ENCODE data around the gene PHACTR1. TPM values are rescaled to one million over a fixed set of nuclear protein-coding genes. Genes with fewer than 3 reads are reported as not detected.

The PHACTR1 gene
- total RNA-seq, 1 experiment from 2014 or later, result 15.5 TPM

DNA sequence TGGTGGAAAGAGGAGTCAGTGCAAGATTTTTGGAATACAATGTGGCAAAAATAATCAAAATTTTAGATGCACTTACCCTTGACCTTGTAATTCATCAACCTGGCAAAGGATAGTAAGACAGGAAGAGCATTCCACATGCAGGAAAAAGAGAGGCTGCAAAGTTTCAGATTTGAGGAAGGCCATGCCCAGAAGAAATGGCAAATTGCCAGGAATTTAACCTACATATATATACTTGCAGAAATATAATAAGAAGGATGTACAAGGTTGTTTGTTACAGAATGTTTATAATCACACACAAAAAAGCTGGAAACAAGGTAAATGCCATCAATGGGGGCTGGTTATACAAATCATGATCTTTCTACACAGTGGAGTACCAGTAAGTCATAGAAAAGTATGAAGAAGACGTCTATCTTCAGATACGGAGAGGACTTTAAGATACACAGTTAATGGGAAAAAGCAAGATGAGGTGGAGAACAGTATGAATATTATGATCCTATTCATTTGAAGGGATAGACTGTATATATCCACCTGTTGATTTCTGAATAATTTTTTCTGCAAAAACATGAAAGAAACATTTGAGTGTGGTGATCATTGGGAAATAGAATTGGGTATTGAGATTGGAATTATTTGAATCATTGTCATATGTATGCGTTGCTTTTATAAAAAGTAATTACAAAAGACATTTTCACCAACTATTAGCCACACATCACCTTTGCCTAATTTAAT lies 358.0 kb downstream of the PHACTR1 start:
- POLR2A ChIA-PET, result no interaction called here
- Mint-ChIP-seq H3K36me3 (no peaks in the 10 kb centered on the region), H3K4me1 (peaks cover 27% of the 10 kb centered on the region), H3K27ac (no peak overlapping the region), H3K27me3 (ENCODE audit: low read depth) (no peaks in the 10 kb centered on the region), H3K4me3 (no peak overlapping the region), H3K9me3 (no peaks in the 10 kb centered on the region)
- DNase-seq (ENCODE audit: low spot score) (no peak), ATAC-seq (no peak)
- TF ChIP-seq MXD4 (CRISPR knock-in tag; IDR thresholded peaks at IDR 0.05; ENCODE audit: borderline replicate concordance) (no peak), GRHL2 (CRISPR knock-in tag; IDR thresholded peaks at IDR 0.05; ENCODE audit: insufficient replicate concordance, severe bottlenecking) (no peak), SOX15 (CRISPR knock-in tag; IDR thresholded peaks at IDR 0.05) (no peak), NFYB (CRISPR knock-in tag; conservative IDR thresholded peaks at IDR 0.05; ENCODE audit: low read depth) (no peak), ZNF263 (CRISPR knock-in tag; IDR thresholded peaks at IDR 0.05; ENCODE audit: low read depth) (no peak), FOXJ3 (CRISPR knock-in tag; IDR thresholded peaks at IDR 0.05; ENCODE audit: borderline replicate concordance) (no peak)
- TF ChIP-seq, protein P1, sequence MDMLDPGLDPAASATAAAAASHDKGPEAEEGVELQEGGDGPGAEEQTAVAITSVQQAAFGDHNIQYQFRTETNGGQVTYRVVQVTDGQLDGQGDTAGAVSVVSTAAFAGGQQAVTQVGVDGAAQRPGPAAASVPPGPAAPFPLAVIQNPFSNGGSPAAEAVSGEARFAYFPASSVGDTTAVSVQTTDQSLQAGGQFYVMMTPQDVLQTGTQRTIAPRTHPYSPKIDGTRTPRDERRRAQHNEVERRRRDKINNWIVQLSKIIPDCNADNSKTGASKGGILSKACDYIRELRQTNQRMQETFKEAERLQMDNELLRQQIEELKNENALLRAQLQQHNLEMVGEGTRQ (CRISPR knock-in tag; IDR thresholded peaks at IDR 0.05), result no peak
- CTCF ChIA-PET, result interaction anchor here (1.0 kb wide), 1 partner anchor 14 kb away, joined by 3 read pairs; no protein-coding TSS in a partner anchor

- Mint-ChIP-seq H3K27ac (no peak overlapping the region), H3K4me1 (peaks cover 27% of the 10 kb centered on the region), H3K36me3 (no peaks in the 10 kb centered on the region), H3K4me3 (no peak overlapping the region), H3K9me3 (no peaks in the 10 kb centered on the region), H3K27me3 (ENCODE audit: low read depth) (no peaks in the 10 kb centered on the region)
- DNase-seq (ENCODE audit: low spot score), result no peak
- ATAC-seq, result no peak
- TF ChIP-seq MYBL2 (CRISPR knock-in tag; IDR thresholded peaks at IDR 0.05) (no peak), ZNF425 (CRISPR knock-in tag; conservative IDR thresholded peaks at IDR 0.05) (no peak), KAT7 (CRISPR knock-in tag; IDR thresholded peaks at IDR 0.05; ENCODE audit: borderline replicate concordance) (no peak), CREB1 (CRISPR knock-in tag; IDR thresholded peaks at IDR 0.05) (no peak), TEAD1 (CRISPR knock-in tag; IDR thresholded peaks at IDR 0.05) (no peak), OVOL2 (CRISPR knock-in tag; IDR thresholded peaks at IDR 0.05; ENCODE audit: borderline replicate concordance) (no peak), ZNF138 (CRISPR knock-in tag; conservative IDR thresholded peaks at IDR 0.05) (no peak), SMAD3 (CRISPR knock-in tag; IDR thresholded peaks at IDR 0.05; ENCODE audit: borderline replicate concordance) (no peak), TCF7 (CRISPR knock-in tag; IDR thresholded peaks at IDR 0.05; ENCODE audit: low read depth) (no peak), PRRX2 (CRISPR knock-in tag; IDR thresholded peaks at IDR 0.05) (no peak)
- TF ChIP-seq, protein P2, sequence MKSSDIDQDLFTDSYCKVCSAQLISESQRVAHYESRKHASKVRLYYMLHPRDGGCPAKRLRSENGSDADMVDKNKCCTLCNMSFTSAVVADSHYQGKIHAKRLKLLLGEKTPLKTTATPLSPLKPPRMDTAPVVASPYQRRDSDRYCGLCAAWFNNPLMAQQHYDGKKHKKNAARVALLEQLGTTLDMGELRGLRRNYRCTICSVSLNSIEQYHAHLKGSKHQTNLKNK (CRISPR knock-in tag; IDR thresholded peaks at IDR 0.05), result no peak
- TF ChIP-seq, protein P3, sequence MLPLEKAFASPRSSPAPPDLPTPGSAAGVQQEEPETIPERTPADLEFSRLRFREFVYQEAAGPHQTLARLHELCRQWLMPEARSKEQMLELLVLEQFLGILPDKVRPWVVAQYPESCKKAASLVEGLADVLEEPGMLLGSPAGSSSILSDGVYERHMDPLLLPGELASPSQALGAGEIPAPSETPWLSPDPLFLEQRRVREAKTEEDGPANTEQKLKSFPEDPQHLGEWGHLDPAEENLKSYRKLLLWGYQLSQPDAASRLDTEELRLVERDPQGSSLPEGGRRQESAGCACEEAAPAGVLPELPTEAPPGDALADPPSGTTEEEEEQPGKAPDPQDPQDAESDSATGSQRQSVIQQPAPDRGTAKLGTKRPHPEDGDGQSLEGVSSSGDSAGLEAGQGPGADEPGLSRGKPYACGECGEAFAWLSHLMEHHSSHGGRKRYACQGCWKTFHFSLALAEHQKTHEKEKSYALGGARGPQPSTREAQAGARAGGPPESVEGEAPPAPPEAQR (CRISPR knock-in tag; IDR thresholded peaks at IDR 0.05), result no peak
- TF ChIP-seq, protein P4, sequence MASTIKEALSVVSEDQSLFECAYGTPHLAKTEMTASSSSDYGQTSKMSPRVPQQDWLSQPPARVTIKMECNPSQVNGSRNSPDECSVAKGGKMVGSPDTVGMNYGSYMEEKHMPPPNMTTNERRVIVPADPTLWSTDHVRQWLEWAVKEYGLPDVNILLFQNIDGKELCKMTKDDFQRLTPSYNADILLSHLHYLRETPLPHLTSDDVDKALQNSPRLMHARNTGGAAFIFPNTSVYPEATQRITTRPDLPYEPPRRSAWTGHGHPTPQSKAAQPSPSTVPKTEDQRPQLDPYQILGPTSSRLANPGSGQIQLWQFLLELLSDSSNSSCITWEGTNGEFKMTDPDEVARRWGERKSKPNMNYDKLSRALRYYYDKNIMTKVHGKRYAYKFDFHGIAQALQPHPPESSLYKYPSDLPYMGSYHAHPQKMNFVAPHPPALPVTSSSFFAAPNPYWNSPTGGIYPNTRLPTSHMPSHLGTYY (CRISPR knock-in tag; IDR thresholded peaks at IDR 0.05), result no peak
- ChIA-PET POLR2A (no interaction called here), CTCF (interaction anchor here (0.9 to 1.0 kb wide), 2 partner anchors 13 to 164 kb away, joined by 3 read pairs; no protein-coding TSS in a partner anchor)
Measured at GRCh38 chr6:13075141-13075845, 358.7 kb downstream of the PHACTR1 start.

Data from WTC11 (cell line).